ENCODE measurements around the gene LCE2B.

LCE2B gene

DNA sequence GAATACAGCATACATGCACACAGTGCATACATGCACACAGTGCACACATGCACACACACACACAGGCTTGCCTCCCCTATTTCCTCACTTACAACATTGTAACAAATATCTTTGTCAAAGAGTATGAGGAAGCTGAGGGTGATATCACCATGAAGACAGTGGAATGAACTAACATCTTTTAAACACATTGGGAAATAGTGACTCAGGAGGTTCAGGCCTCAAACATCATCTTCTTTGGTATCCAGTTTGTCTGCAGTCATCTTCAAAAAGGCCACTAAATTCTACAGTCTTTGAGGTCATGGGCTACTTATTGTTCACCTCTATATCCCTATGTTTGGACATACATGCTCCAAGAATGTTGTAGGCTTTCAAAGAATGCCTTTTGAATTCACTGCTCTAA lies 2.1 kb upstream of the LCE2B start:
- TF ChIP-seq POLR2A (IDR thresholded peaks at IDR 0.05; ENCODE audit: low read depth, low read length) = no peak
- DNase-seq (ENCODE audit: insufficient read length, low spot score) = no peak
- no peak for FAIRE-seq

DNA sequence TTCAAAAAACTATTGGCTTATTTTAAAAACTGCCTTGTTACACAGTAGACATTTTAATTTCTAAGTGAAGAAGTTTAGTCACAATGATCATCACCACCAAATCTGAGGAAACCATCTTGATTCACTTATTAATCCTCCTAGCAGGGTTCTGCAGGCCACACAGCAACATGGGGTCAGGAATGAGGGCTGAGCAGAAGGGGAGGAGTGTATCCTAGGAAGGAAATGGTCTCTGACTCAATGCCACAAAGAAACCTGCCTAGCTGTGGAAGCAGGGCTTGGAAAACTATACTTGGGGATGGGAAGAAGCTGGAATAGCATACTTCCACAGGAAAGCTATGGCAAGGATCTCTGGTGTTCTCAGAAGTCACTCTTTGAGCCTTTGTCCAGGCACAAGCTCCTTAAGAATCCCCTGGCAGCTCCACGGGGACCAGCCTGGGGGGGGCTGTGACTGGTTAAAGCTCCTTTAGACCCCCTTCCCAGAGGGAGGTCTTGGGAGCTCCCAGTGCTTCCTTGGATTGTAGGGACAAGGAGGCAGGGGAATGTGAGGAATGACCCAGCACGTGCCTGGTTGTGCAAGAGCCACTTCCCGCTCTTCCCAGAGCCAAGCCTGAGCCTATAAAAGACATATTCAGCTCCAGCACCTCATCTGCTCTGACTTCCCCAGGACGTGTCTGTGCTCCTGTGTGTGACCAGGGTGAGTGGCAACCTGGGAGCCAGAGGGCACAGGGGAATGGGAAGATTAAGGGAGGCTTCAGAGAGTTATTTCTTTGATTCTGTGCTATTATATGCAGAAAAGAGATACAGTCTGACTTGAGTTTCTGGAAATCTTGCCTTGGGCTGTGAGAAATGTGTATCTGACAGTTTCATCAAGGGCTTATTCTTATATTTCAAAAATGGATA lies 12.0 kb downstream of the LCE2B start, which contains the start of gene LCE2A:
TSS of gene LCE2A (plus strand) at position 645 of the 900 bp plus-strand sequence. CDS start 557 bp downstream, outside the sequence.
- FAIRE-seq (no peak), DNase-seq (ENCODE audit: insufficient read length, low spot score) (no peak)
- TF ChIP-seq POLR2A (IDR thresholded peaks at IDR 0.05; ENCODE audit: low read depth, low read length) = no peak

DNA sequence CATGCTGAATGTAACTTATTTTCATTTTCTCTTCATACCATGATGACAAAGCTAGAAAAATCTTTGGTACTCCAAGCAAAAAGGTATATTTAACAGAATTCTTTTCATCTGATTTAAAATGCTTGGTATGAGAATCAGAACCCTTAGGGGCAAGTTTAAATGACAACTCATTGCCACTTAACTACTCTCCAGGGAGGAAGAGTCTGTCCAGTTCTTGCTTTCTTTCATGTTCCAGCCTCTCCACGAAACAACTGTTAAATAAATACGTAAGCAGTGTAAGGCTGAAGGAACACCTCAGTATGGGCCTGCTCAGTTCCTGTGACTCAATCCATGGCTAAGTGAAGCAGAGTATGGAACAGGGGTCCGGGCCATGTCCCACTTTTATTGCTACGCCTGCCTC lies 13.8 kb downstream of the LCE2B start:
- FAIRE-seq = no peak
- no peak for TF ChIP-seq POLR2A (IDR thresholded peaks at IDR 0.05; ENCODE audit: low read depth, low read length)
- no peak for DNase-seq (ENCODE audit: insufficient read length, low spot score)

DNA sequence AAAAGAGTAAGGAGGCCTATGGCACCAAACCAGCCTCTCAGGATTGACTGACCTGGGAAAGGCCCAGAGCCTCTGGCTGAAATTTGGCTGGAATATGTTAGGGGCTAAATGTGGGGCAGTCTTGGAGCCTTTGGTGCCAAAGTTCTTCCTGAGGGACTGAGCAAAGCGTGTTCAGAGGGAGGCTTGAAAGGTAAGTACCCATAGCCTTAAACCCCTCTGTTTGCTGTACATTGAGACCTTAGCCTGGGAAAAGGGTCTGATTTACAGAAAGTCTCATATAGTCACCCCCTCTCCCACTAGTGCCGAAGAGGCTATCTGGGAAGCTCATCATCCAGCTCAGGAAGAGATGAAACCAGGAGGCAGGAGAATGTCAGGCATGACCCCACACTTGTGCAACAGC lies 21.9 kb downstream of the LCE2B start, which contains the start of gene LCE4A:
TSS of gene LCE4A (plus strand) at position 301 of the 400 bp plus-strand sequence. CDS start 916 bp downstream, outside the sequence.
- FAIRE-seq (no peak), DNase-seq (ENCODE audit: insufficient read length, low spot score) (no peak)
- no peak for TF ChIP-seq POLR2A (IDR thresholded peaks at IDR 0.05; ENCODE audit: low read depth, low read length)

DNA sequence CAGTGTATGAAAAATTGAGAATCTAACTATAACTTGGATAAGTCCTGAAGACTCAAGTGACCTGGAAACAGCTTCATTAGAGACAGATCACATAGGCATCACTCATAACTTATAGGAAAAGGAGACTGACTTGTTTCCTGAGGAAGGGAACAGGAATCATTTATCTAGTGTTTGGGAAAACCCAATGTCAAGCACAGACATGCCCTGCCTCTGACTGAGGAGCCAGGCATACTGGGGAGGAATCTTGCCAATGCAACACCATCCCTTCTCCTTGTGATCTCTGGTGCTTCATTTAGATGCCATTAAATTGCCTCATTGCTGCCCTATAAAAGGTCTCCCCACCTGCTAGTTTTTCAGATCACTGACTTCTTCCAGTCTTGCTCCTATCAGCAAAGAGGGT lies 32.3 kb downstream of the LCE2B start:
- TF ChIP-seq POLR2A (IDR thresholded peaks at IDR 0.05; ENCODE audit: low read depth, low read length) = no peak
- FAIRE-seq (no peak), DNase-seq (ENCODE audit: insufficient read length, low spot score) (no peak)

DNA sequence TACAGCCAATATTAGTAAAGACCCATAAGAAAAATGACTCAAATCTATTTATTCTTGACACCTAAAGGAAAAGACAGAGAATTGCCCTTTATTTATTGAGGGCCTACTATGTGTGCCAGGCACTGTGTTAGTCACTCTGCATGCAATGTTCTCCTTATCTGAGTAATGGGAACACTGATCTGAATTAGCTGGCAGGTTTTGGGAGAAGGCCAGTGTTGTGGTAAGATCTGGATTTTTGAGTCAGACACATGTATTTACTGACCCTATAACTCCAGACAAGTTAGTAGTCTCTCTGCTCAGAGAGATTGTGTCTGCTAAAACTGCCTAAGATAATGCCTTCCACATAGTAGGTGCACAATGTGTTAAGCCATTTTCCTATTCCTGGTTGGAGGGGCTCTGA lies 39.3 kb downstream of the LCE2B start:
- FAIRE-seq = no peak
- no peak for TF ChIP-seq POLR2A (IDR thresholded peaks at IDR 0.05; ENCODE audit: low read depth, low read length)
- DNase-seq (ENCODE audit: insufficient read length, low spot score) = no peak

DNA sequence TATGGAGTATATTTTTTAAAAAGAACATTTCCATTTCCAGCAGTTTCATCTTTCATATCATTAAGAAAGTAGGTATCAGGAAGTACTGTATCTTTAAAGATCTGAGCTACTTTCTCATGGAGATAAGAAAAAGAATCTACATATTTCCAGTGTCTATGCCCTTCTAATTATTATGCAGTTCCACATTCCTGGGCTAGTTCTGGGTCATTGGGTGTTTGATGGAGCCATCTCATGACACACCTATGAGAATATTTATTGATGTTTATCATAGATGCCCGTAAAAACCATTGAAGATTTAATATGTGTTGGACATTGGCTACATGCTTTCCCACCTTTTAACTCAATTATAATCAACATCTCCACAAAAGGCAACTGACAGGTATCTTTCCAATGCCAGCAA lies 43.1 kb downstream of the LCE2B start:
- no peak for FAIRE-seq
- no peak for TF ChIP-seq POLR2A (IDR thresholded peaks at IDR 0.05; ENCODE audit: low read depth, low read length)
- DNase-seq (ENCODE audit: insufficient read length, low spot score) = no peak

DNA sequence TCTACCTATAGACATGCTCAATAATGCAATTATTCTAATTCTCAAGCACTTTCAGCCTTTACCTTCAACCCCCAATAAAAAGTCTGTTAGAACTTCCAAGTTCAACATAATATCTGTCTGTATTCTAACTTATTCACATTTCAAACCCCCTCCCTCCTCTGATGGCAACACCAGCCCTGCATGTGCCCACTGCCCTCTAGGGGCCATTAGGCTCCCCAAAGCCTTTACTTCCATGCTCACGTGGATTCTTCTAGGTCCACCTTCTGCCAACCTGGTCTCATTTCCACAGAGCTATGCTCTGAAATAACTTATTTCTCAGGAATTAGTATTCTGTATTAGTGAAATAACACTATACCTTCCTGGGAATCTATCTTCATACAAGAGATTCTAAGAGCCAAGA lies 49.7 kb downstream of the LCE2B start:
- no peak for TF ChIP-seq POLR2A (IDR thresholded peaks at IDR 0.05; ENCODE audit: low read depth, low read length)
- FAIRE-seq (no peak), DNase-seq (ENCODE audit: insufficient read length, low spot score) (no peak)
